H7 (cell line): ENCODE measurements around the gene TEX54. TPM values are rescaled to one million over a fixed set of nuclear protein-coding genes. Genes with fewer than 3 reads are reported as not detected.
"Not testable (repeated sequence)": the region's sequence is repeated elsewhere in the genome, so short reads cannot be mapped to it uniquely, and the experiment has no call there.

Source experiments
- DNase-seq: peaks from one replicate; pipeline ENCODE4 v3.0.0; 2012
- H3K27me3 ChIP-seq: 2 replicates; pipeline ENCODE4 v1.6.0; 2011; ENCODE audit warnings: mild to moderate bottlenecking, low read length; ENCODE audit not compliant: control insufficient read depth, insufficient read depth
- H3K36me3 ChIP-seq: replicated peaks from 2 replicates; pipeline ENCODE4 v1.5.1; 2011; ENCODE audit warnings: low read length; ENCODE audit not compliant: control insufficient read depth, insufficient read depth
- H3K4me3 ChIP-seq: 2 replicates; pipeline ENCODE4 v1.5.1; 2011; ENCODE audit warnings: low read depth, mild to moderate bottlenecking, control low read depth, low read length, moderate library complexity; ENCODE audit not compliant: insufficient read depth
- total RNA-seq: library from RNA; depleted of rRNA; stranded (reverse); fragments of >200 nt; shearing (Covaris generic); gene quantifications from 2 replicates; pipeline ENCODE4 v1.2.3, GENCODE V29; 2014

TEX54 gene
- total RNA-seq, 1 experiment from 2014 or later: not detected

GRCh38 chr11:62830904-62831519 is 1.6 kb downstream of the TEX54 start:
- peak; percentile 82 for DNase-seq
- Histone ChIP-seq H3K36me3 (peaks cover 34% of the 10 kb centered on the region), H3K27me3 (no peaks in the 10 kb centered on the region), H3K4me3 (peak overlapping the region; percentile 87)

- H3K36me3 ChIP-seq: peaks cover 29% of the 10 kb centered on the region
- not testable (repeated sequence) for DNase-seq
These were observed 4.5 kb downstream of the TEX54 start for GRCh38 chr11:62828130-62828529.

GRCh38 chr11:62823677-62824076 is 9.0 kb downstream of the TEX54 start:
- no peaks in the 10 kb centered on the region for H3K27me3 ChIP-seq
- DNase-seq: no peak
- no peak overlapping the region for H3K4me3 ChIP-seq
- H3K36me3 ChIP-seq: peaks cover 36% of the 10 kb centered on the region

More at GRCh38 chr11:62828130-62828529, 4.5 kb downstream of the TEX54 start:
- H3K4me3 ChIP-seq, H3K27me3 ChIP-seq: not testable (repeated sequence)

GRCh38 chr11:62817129-62817528 is 15.5 kb downstream of the TEX54 start:
- Histone ChIP-seq H3K27me3 (no peaks in the 10 kb centered on the region), H3K36me3 (peaks cover 4% of the 10 kb centered on the region; the same call in 1 of the 2 replicates), H3K4me3 (no peak overlapping the region)
- DNase-seq: no peak

GRCh38 chr11:62816557-62816956 is 16.1 kb downstream of the TEX54 start:
- no peak for DNase-seq
- H3K36me3 ChIP-seq: peaks cover 4% of the 10 kb centered on the region; the same call in 1 of the 2 replicates
- no peaks in the 10 kb centered on the region for H3K27me3 ChIP-seq
- H3K4me3 ChIP-seq: no peak overlapping the region

GRCh38 chr11:62811659-62812058 is 21.0 kb downstream of the TEX54 start:
- DNase-seq: no peak
- no peak overlapping the region for H3K4me3 ChIP-seq
- no peaks in the 10 kb centered on the region for H3K36me3 ChIP-seq
- no peaks in the 10 kb centered on the region for H3K27me3 ChIP-seq

GRCh38 chr11:62810748-62811147 is 21.9 kb downstream of the TEX54 start:
- no peak for DNase-seq
- Histone ChIP-seq H3K27me3 (no peaks in the 10 kb centered on the region), H3K36me3 (no peaks in the 10 kb centered on the region), H3K4me3 (no peak overlapping the region)

GRCh38 chr11:62806611-62807121 is 26.0 kb downstream of the TEX54 start:
- H3K4me3 ChIP-seq: no peak overlapping the region
- H3K27me3 ChIP-seq: no peaks in the 10 kb centered on the region
- H3K36me3 ChIP-seq: peaks cover 11% of the 10 kb centered on the region
- no peak for DNase-seq

GRCh38 chr11:62805961-62806441 is 26.6 kb downstream of the TEX54 start:
- Histone ChIP-seq H3K36me3 (peaks cover 17% of the 10 kb centered on the region), H3K4me3 (peak overlapping the region; percentile 78), H3K27me3 (no peaks in the 10 kb centered on the region)
- peak; percentile 54 for DNase-seq

GRCh38 chr11:62805076-62805892 is 27.4 kb downstream of the TEX54 start, which contains the start of gene NXF1:
Gene NXF1 (minus strand): TSS chr11:62805440. CDS start chr11:62805356, 84 bp downstream.
- Histone ChIP-seq H3K4me3 (peak within 1 kb of the TSS; percentile 78), H3K36me3 (peaks cover 22% of the 10 kb centered on the region), H3K27me3 (no peaks in the 10 kb centered on the region)
- DNase-seq: peak; percentile 99

- H3K4me3 ChIP-seq: peak overlapping the region; percentile 78
- no peaks in the 10 kb centered on the region for H3K27me3 ChIP-seq
- peaks cover 29% of the 10 kb centered on the region for H3K36me3 ChIP-seq
- DNase-seq: no peak
These were observed 28.1 kb downstream of the TEX54 start for GRCh38 chr11:62804310-62805075.

GRCh38 chr11:62801071-62801470 is 31.6 kb downstream of the TEX54 start:
- H3K4me3 ChIP-seq: no peak overlapping the region
- peaks cover 44% of the 10 kb centered on the region for H3K36me3 ChIP-seq
- no peaks in the 10 kb centered on the region for H3K27me3 ChIP-seq
- no peak for DNase-seq

- no peak for DNase-seq
- no peaks in the 10 kb centered on the region for H3K27me3 ChIP-seq
- H3K4me3 ChIP-seq: no peak overlapping the region
- H3K36me3 ChIP-seq: peaks cover 55% of the 10 kb centered on the region
These were observed 33.2 kb downstream of the TEX54 start for GRCh38 chr11:62799486-62799885.

GRCh38 chr11:62796281-62796680 is 36.4 kb downstream of the TEX54 start:
- no peak for DNase-seq
- Histone ChIP-seq H3K27me3 (no peaks in the 10 kb centered on the region), H3K36me3 (peaks cover 50% of the 10 kb centered on the region), H3K4me3 (no peak overlapping the region)
